ENCODE results near the gene FPR1. TPM values are rescaled to one million over a fixed set of nuclear protein-coding genes. Genes with fewer than 3 reads are reported as not detected.
"Not testable (repeated sequence)": the region's sequence is repeated elsewhere in the genome, so short reads cannot be mapped to it uniquely, and the experiment has no call there.

The FPR1 gene
- polyA plus RNA-seq, 3 donors, result 372 to 1,265 (median 991) TPM

GRCh38 chr19:51740356-51740755 is 11.3 kb downstream of the FPR1 start:
- TF ChIP-seq, protein P1, sequence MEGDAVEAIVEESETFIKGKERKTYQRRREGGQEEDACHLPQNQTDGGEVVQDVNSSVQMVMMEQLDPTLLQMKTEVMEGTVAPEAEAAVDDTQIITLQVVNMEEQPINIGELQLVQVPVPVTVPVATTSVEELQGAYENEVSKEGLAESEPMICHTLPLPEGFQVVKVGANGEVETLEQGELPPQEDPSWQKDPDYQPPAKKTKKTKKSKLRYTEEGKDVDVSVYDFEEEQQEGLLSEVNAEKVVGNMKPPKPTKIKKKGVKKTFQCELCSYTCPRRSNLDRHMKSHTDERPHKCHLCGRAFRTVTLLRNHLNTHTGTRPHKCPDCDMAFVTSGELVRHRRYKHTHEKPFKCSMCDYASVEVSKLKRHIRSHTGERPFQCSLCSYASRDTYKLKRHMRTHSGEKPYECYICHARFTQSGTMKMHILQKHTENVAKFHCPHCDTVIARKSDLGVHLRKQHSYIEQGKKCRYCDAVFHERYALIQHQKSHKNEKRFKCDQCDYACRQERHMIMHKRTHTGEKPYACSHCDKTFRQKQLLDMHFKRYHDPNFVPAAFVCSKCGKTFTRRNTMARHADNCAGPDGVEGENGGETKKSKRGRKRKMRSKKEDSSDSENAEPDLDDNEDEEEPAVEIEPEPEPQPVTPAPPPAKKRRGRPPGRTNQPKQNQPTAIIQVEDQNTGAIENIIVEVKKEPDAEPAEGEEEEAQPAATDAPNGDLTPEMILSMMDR (IDR thresholded peaks at IDR 0.05), result no peak
- intact Hi-C loops (cut with micrococcal nuclease), result no loop called here
- Histone ChIP-seq H3K4me2 (replicated peaks; ENCODE audit: extremely low read depth, low read length, poor library complexity, severe bottlenecking) (no peak overlapping the region), H4K20me1 (ENCODE audit: insufficient read depth, low read length) (peaks cover 19% of the 10 kb centered on the region), H3K9ac (ENCODE audit: insufficient read depth, low read length, poor library complexity, severe bottlenecking) (no peak overlapping the region), H3K36me3 (replicated peaks in 1 of 2; ENCODE audit: control insufficient read depth in 1 of 2, insufficient read depth in 2 of 2, low read length in 2 of 2) (peaks cover 10 to 24% of the 10 kb centered on the region in 2 donors), H3K79me2 (ENCODE audit: insufficient read depth, low read length) (peaks cover 8% of the 10 kb centered on the region), H2AFZ (ENCODE audit: insufficient read depth, low read depth, low read length, poor library complexity, severe bottlenecking) (no peak overlapping the region), H3K4me3 (replicated peaks in 1 of 3; ENCODE audit: low read depth in 2 of 3, low read length in 3 of 3) (peak overlapping the region in 1 of 3 experiments; percentile 24), H3K27me3 (ENCODE audit: control insufficient read depth in 2 of 2, insufficient read depth in 2 of 2, low read length in 2 of 2) (no peaks in the 10 kb centered on the region), H3K4me1 (ENCODE audit: control insufficient read depth in 1 of 2, insufficient read depth in 2 of 2, low read length in 2 of 2) (peaks cover 63 to 77% of the 10 kb centered on the region in 2 donors), H3K27ac (ENCODE audit: low read depth in 1 of 2, low read length in 2 of 2) (peak overlapping the region in 1 of 2 donors; percentile 63), H3K9me3 (replicated peaks in 1 of 2; ENCODE audit: control insufficient read depth in 1 of 2, insufficient read depth in 1 of 2, low read length in 2 of 2) (no peaks in the 10 kb centered on the region)
- Mint-ChIP-seq H3K36me3 (peaks cover 27 to 39% of the 10 kb centered on the region in 2 donors), H3K27ac (peak overlapping the region; percentile 46 to 94 (median 89)), H3K4me1 (peaks cover 62% of the 10 kb centered on the region), H3K9me3 (peaks cover 0 to 2% (median 0%) of the 10 kb centered on the region in 7 donors), H3K4me3 (peak overlapping the region in 1 of 2 donors; percentile 42), H3K27me3 (ENCODE audit: low read depth in 3 of 3) (peaks cover 0 to 14% (median 2%) of the 10 kb centered on the region in 3 donors)
- peak; percentile 72 to 83 (median 80) for DNase-seq
- 19% methylated on average over 3 of the region's 5 CpGs for WGBS (ENCODE audit: insufficient coverage)

GRCh38 chr19:51739466-51740213 is 12.0 kb downstream of the FPR1 start:
- Histone ChIP-seq H3K4me2 (replicated peaks; ENCODE audit: extremely low read depth, low read length, poor library complexity, severe bottlenecking) (peak overlapping the region; percentile 17), H3K4me1 (ENCODE audit: control insufficient read depth in 1 of 2, insufficient read depth in 2 of 2, low read length in 2 of 2) (peaks cover 70 to 78% of the 10 kb centered on the region in 2 donors), H4K20me1 (ENCODE audit: insufficient read depth, low read length) (peaks cover 15% of the 10 kb centered on the region), H3K79me2 (ENCODE audit: insufficient read depth, low read length) (peaks cover 2% of the 10 kb centered on the region), H3K9me3 (replicated peaks in 1 of 2; ENCODE audit: control insufficient read depth in 1 of 2, insufficient read depth in 1 of 2, low read length in 2 of 2) (no peaks in the 10 kb centered on the region), H2AFZ (ENCODE audit: insufficient read depth, low read depth, low read length, poor library complexity, severe bottlenecking) (no peak overlapping the region), H3K9ac (ENCODE audit: insufficient read depth, low read length, poor library complexity, severe bottlenecking) (no peak overlapping the region), H3K27ac (ENCODE audit: low read depth in 1 of 2, low read length in 2 of 2) (peak overlapping the region in 1 of 2 donors; percentile 63), H3K27me3 (ENCODE audit: control insufficient read depth in 2 of 2, insufficient read depth in 2 of 2, low read length in 2 of 2) (no peaks in the 10 kb centered on the region), H3K4me3 (replicated peaks in 1 of 3; ENCODE audit: low read depth in 2 of 3, low read length in 3 of 3) (peak overlapping the region in 1 of 3 experiments; percentile 24), H3K36me3 (replicated peaks in 1 of 2; ENCODE audit: control insufficient read depth in 1 of 2, insufficient read depth in 2 of 2, low read length in 2 of 2) (peaks cover 8 to 17% of the 10 kb centered on the region in 2 donors)
- Mint-ChIP-seq H3K27ac (peak overlapping the region; percentile 69 to 94 (median 89)), H3K4me3 (peak overlapping the region in 1 of 2 donors; percentile 60), H3K36me3 (peaks cover 23 to 32% of the 10 kb centered on the region in 2 donors), H3K27me3 (ENCODE audit: low read depth in 3 of 3) (peaks cover 0 to 14% (median 2%) of the 10 kb centered on the region in 3 donors), H3K9me3 (peaks cover 0 to 2% (median 0%) of the 10 kb centered on the region in 7 donors), H3K4me1 (peaks cover 66% of the 10 kb centered on the region)
- intact Hi-C loops (cut with micrococcal nuclease), result loop anchor here in 1 of 2 donors (5.0 kb wide), 1 partner anchor 38 kb away; no protein-coding TSS in a partner anchor
- 39% methylated on average over 6 of the region's 13 CpGs for WGBS (ENCODE audit: insufficient coverage)
- TF ChIP-seq, protein P1 (IDR thresholded peaks at IDR 0.05), result no peak
- DNase-seq, result peak; percentile 38 to 53 (median 46)

GRCh38 chr19:51738523-51738922 is 13.2 kb downstream of the FPR1 start:
- not testable (repeated sequence) for H3K9me3 ChIP-seq (replicated peaks in 1 of 2; ENCODE audit: control insufficient read depth in 1 of 2, insufficient read depth in 1 of 2, low read length in 2 of 2); H3K9me3 Mint-ChIP-seq; DNase-seq; H3K36me3 ChIP-seq (replicated peaks in 1 of 2; ENCODE audit: control insufficient read depth in 1 of 2, insufficient read depth in 2 of 2, low read length in 2 of 2); H3K4me2 ChIP-seq (replicated peaks; ENCODE audit: extremely low read depth, low read length, poor library complexity, severe bottlenecking); H3K27me3 ChIP-seq (ENCODE audit: control insufficient read depth in 2 of 2, insufficient read depth in 2 of 2, low read length in 2 of 2); H3K4me3 ChIP-seq (replicated peaks in 1 of 3; ENCODE audit: low read depth in 2 of 3, low read length in 3 of 3); H3K9ac ChIP-seq (ENCODE audit: insufficient read depth, low read length, poor library complexity, severe bottlenecking); H2AFZ ChIP-seq (ENCODE audit: insufficient read depth, low read depth, low read length, poor library complexity, severe bottlenecking); H3K79me2 ChIP-seq (ENCODE audit: insufficient read depth, low read length); H3K4me3 Mint-ChIP-seq
- Mint-ChIP-seq H3K27ac (peak overlapping the region in 5 of 7 donors; percentile 24 to 94 (median 87)), H3K36me3 (peaks cover 16 to 22% of the 10 kb centered on the region in 2 donors), H3K27me3 (ENCODE audit: low read depth in 3 of 3) (peaks cover 0 to 14% (median 0%) of the 10 kb centered on the region in 3 donors), H3K4me1 (peaks cover 63% of the 10 kb centered on the region)
- intact Hi-C loops (cut with micrococcal nuclease), result loop anchor here in 1 of 2 donors (5.0 kb wide), 1 partner anchor 39 kb away; no protein-coding TSS in a partner anchor
- H4K20me1 ChIP-seq (ENCODE audit: insufficient read depth, low read length), result peaks cover 12% of the 10 kb centered on the region
- H3K27ac ChIP-seq (ENCODE audit: low read depth in 1 of 2, low read length in 2 of 2), result peak overlapping the region in 1 of 2 donors; percentile 63
- 17% methylated on average over 6 of the region's 10 CpGs for WGBS (ENCODE audit: insufficient coverage)
- H3K4me1 ChIP-seq (ENCODE audit: control insufficient read depth in 1 of 2, insufficient read depth in 2 of 2, low read length in 2 of 2), result peaks cover 73% of the 10 kb centered on the region in 2 donors
